ENCODE measurements around the gene TMEM131L.
A peak's percentile ranks its signal among the peaks of the same experiment; 100 is the strongest.
"Not testable (repeated sequence)": the region's sequence is repeated elsewhere in the genome, so short reads cannot be mapped to it uniquely, and the experiment has no call there.

The TMEM131L gene

GRCh38 chr4:153573881-153574802, 108.0 kb downstream of the TMEM131L start:
- DNase-seq (ENCODE audit: low read depth in 2 of 2), result peak; percentile 29 to 50

DNA sequence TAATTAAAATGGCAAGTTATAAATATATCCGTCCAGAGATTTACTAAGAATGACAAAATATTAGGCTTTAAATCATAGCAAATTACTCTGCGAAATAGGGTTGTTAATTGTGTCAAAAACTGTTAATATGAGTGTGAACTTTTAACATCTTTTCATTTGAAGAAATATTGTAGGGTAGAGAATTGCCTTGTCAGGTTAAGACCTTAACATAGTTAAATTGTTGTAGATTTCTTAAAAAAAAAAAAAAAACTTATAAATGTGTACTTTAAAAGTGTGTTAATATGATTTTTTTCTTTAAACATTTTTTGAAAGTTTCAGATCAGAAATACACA, 110.2 kb downstream of the TMEM131L start:
- DNase-seq (ENCODE audit: low read depth in 2 of 2), result no peak

DNA sequence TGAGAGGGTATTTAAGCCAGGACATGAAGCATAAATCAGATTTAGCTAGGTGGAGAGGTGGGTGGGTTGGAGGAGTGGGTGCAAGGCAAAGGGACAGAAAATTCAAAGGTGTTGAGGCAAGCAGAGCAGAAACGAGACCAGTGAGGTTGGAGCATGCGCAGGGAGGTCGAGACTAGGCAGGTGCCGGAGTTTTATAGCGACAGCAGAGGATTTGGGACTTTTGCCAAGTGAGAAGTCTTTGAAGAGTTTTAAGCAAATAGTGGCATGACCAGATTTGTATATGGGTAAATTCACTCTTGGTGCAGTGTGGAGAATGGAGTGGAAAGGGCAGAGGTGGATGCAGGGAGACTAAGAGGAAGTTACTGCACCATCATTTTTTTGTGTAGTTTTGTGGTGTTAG, 110.9 kb downstream of the TMEM131L start:
- DNase-seq (ENCODE audit: low read depth in 2 of 2), result no peak

DNA sequence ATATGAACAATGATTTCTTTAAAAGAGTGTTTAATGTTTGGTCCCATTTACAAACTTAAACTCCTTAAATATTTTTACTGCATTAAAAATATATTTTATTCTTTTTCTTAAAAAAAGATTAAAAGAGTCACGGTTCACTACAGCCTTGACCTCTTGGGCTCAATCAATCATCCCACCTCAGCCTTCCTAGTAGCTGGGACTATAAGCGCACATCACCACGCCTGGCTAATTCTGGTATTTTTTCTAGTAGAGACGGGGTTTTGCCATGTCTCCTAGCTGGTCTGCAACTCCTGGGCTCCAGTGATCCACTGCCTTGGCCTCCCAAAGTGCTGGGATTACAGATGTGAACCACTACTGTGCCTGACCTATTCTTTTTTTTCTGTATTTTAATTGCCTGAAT, 113.2 kb downstream of the TMEM131L start:
- no peak for DNase-seq (ENCODE audit: low read depth in 2 of 2)

DNA sequence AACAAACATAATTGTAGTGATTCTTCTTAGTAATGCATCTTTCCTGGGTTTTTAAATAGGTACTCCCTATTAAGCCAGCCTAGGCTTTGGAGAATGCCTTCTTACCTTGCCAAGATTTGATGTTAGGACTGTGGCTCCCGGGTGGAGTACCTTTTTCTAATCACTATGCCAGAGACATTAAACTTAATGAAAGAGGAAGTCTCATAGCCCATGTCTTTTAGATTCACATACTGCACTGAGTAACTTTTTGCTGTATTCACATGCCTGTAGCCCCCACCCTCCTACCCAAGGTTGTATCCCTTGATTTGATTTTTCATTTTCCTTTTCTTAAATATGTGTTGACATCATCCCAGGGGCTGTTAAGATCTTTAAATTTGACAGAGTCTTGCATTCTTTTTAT, 113.7 kb downstream of the TMEM131L start:
- DNase-seq (ENCODE audit: low read depth in 2 of 2), result no peak

- no peak for DNase-seq (ENCODE audit: low read depth in 2 of 2)
Observed at GRCh38 chr4:153582954-153583702, 117.0 kb downstream of the TMEM131L start.

GRCh38 chr4:153585026-153585425, 118.9 kb downstream of the TMEM131L start:
- no peak for DNase-seq (ENCODE audit: low read depth in 2 of 2)

DNA sequence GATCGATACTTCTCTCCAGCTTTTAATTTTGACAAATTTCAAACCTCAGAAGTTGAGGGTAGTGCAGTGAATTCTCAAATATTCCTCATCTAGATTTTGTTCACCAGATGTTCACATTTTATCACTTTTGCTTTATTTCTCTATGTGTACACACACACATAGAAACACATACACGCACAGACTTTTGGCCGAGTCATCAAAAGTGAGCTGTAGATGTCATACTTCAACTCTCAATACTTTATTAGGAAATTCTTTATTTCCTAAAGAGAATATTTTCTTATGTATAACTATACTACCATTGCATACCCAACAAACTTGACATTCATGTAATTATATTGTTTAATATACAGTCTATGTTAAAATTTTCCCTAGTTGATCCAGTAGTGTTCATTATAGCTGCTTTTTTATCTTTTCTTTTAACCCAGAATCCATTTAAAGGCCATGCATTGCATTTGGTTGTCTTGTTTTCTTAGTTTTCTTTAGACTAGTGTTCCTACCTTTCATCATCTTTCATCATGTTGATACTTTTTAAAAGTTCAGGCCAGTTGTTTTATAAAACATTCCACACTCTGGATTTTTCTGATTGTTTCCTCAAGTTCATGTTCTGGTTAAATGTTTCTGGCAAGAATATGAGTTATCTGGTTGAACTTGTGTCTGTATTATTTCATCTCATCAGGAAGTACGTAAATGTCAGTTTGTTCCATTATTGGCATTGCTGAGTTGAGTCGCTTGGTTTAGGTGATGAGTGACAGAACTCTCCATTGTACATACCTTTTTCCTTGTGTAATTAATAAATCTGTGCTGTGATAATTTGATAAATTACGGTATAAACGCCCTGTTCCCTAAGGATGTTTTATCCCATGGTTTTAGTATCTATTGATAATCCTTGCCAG, 123.8 kb downstream of the TMEM131L start:
- no peak for DNase-seq (ENCODE audit: low read depth in 2 of 2)

GRCh38 chr4:153591441-153591840, 125.3 kb downstream of the TMEM131L start:
- no peak for DNase-seq (ENCODE audit: low read depth in 2 of 2)

- DNase-seq (ENCODE audit: low read depth in 2 of 2), result no peak
Observed at GRCh38 chr4:153592064-153592463, 125.9 kb downstream of the TMEM131L start.

DNA sequence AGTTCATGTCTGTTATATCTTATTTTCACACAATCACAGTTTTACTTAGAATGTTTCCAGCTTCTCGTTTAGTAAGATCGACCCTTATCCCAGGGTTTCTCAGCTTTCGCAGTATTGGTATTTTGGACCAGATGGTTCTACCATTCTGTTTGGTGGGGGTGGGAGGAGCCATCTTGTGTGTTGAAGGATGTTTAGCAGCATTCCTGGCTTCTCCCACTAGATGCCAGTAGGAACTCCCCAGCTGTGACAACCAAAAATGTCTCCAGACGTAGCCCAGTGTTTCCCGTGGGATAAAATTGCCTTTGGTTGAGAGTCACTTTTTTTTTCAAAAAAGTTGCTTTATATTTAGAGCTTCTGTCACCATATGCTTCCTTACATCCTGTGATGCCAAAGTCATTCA, 127.0 kb downstream of the TMEM131L start:
- DNase-seq (ENCODE audit: low read depth in 2 of 2), result no peak

- DNase-seq (ENCODE audit: low read depth in 2 of 2), result no peak
Observed at GRCh38 chr4:153594210-153594609, 128.1 kb downstream of the TMEM131L start.

DNA sequence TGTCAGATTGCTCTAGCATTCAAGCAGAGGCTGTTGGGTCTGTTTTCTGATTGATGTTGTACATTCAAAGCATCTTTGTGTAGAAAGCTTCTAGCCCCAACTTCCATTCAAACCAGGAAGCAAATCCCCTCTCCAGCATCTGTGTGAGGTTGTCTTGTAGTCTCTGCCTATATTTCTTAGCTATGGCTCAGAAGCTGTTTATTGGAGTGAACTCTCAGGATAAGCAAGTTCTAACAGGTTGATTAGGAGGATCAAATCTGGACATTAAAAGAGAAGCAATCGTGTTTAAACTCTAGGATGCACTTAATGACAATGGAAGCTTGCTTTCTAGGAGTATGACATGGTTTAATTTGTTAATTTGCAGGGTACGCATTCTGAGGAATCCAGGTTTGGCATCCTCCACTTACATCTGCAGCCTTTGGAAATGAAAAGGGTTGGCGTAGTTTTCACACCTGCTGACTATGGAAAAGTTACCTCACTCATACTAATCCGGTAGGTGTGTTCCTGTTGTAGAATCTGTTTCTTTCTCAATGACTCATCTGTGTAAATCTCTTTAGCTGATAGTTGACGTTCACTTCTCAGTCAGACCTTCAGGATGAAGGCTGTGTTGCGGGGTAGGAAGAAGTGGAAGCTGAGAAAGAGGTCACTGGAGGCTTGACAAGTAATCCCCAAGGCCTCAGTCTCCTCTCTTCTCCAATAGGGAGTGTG, 129.9 kb downstream of the TMEM131L start:
- no peak for DNase-seq (ENCODE audit: low read depth in 2 of 2)

DNA sequence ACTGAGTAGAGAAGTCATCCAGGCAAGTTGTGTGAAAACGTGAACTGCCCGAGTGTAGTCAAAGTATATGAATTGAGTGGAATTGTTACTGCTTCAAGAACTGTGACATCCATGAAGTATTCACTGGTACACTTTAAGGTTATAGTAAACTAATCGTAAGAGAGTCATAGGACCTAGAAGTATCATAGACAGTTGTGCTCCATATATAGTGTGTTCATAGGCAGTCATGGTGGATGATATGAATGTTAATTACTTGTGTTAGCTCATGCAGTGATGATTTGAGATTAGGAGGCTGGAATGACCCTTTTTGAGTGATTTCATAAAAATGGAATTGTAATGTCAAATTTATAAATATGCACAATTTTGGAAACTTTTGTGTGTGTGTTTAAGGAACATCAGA, 136.6 kb downstream of the TMEM131L start:
- DNase-seq (ENCODE audit: low read depth in 2 of 2), result no peak

DNA sequence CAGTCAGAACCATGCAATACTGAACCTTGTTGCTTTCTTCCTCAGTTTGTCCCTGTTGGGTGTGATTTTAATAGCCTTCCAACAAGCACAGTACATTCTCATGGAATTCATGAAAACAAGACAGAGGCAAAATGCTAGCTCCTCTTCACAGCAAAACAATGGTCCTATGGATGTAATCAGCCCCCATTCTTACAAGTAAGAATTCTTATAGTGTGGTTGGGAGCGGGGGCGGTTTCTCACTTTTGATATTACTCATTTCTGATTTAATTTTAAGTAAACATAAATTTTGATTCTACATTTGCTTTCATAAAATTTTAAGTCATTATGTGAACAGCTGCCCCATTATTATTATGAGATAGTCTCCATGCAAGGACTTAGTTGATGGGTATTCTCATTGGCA, 137.1 kb downstream of the TMEM131L start:
- no peak for DNase-seq (ENCODE audit: low read depth in 2 of 2)

- DNase-seq (ENCODE audit: low read depth in 2 of 2), result no peak
Observed at GRCh38 chr4:153603835-153604234, 137.7 kb downstream of the TMEM131L start.

- not testable (repeated sequence) for DNase-seq (ENCODE audit: low read depth in 2 of 2)
Observed at GRCh38 chr4:153609070-153609469, 142.9 kb downstream of the TMEM131L start.

GRCh38 chr4:153610623-153611376, 144.6 kb downstream of the TMEM131L start:
- no peak for DNase-seq (ENCODE audit: low read depth in 2 of 2)

DNA sequence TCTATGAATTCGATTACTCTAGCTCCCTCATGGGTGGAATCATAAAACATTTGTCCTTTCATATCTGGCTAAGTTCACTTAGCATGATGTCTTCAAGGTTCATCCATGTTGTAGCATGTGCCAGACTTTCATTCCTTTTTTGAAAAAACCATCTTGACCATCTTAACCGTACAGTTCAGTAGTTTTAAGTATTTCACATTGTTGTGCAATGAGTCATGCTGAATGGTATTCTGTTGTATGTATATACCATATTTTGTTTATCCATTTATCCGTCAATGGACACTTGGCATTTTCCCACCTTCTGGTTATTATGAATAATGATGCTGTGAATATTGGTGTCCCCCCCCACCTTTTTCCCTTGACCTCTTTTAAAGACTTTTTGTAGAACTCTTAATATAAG, 145.5 kb downstream of the TMEM131L start:
- no peak for DNase-seq (ENCODE audit: low read depth in 2 of 2)

- no peak for DNase-seq (ENCODE audit: low read depth in 2 of 2)
Observed at GRCh38 chr4:153612878-153613277, 146.7 kb downstream of the TMEM131L start.

Measured in stimulated activated CD8-positive, alpha-beta memory T cell treated with anti-CD3 and anti-CD28 coated beads, Interleukin-2, amount 100 ng/mL, for 1 hour (primary cell).